ENCODE measurements around the gene AGBL1.

Gene AGBL1

GRCh38 chr15:86541540-86541939, 461.9 kb downstream of the AGBL1 start:
- Mint-ChIP-seq H3K9me3 (peaks cover 4% of the 10 kb centered on the region), H3K27ac (no peak overlapping the region), H3K4me1 (no peaks in the 10 kb centered on the region), H3K4me3 (no peak overlapping the region), H3K36me3 (no peaks in the 10 kb centered on the region)
- no peak for ATAC-seq
- DNase-seq (ENCODE audit: low spot score in 2 of 2), result no peak

- no peak for ATAC-seq
- H3K4me3 Mint-ChIP-seq, result no peak overlapping the region
- DNase-seq (ENCODE audit: low spot score in 2 of 2), result no peak
- H3K9me3 Mint-ChIP-seq, result peaks cover 10% of the 10 kb centered on the region
- H3K36me3 Mint-ChIP-seq, result no peaks in the 10 kb centered on the region
- H3K27ac Mint-ChIP-seq, result no peak overlapping the region
- no peaks in the 10 kb centered on the region for H3K4me1 Mint-ChIP-seq
These were observed 470.4 kb downstream of the AGBL1 start for GRCh38 chr15:86550075-86550474.

GRCh38 chr15:86553108-86553507, 473.4 kb downstream of the AGBL1 start:
- no peak for ATAC-seq
- no peak overlapping the region for H3K27ac Mint-ChIP-seq
- no peak for DNase-seq (ENCODE audit: low spot score in 2 of 2)
- no peaks in the 10 kb centered on the region for H3K36me3 Mint-ChIP-seq
- H3K4me3 Mint-ChIP-seq, result no peak overlapping the region
- H3K9me3 Mint-ChIP-seq, result peaks cover 6% of the 10 kb centered on the region
- H3K4me1 Mint-ChIP-seq, result no peaks in the 10 kb centered on the region

- Mint-ChIP-seq H3K4me1 (no peaks in the 10 kb centered on the region), H3K27ac (no peak overlapping the region), H3K36me3 (no peaks in the 10 kb centered on the region), H3K9me3 (peaks cover 3% of the 10 kb centered on the region), H3K4me3 (no peak overlapping the region)
- ATAC-seq (no peak), DNase-seq (ENCODE audit: low spot score in 2 of 2) (no peak)
These were observed 475.4 kb downstream of the AGBL1 start for GRCh38 chr15:86555098-86555497.

- H3K27ac Mint-ChIP-seq, result no peak overlapping the region
- H3K9me3 Mint-ChIP-seq, result peaks cover 3% of the 10 kb centered on the region
- H3K4me3 Mint-ChIP-seq, result no peak overlapping the region
- no peak for ATAC-seq
- H3K4me1 Mint-ChIP-seq, result no peaks in the 10 kb centered on the region
- no peaks in the 10 kb centered on the region for H3K36me3 Mint-ChIP-seq
- no peak for DNase-seq (ENCODE audit: low spot score in 2 of 2)
These were observed 476.3 kb downstream of the AGBL1 start for GRCh38 chr15:86555939-86556338.

- no peak for DNase-seq (ENCODE audit: low spot score in 2 of 2)
- ATAC-seq, result no peak
These were observed 476.8 kb downstream of the AGBL1 start for GRCh38 chr15:86556396-86557017.

GRCh38 chr15:86557018-86557550, 477.4 kb downstream of the AGBL1 start:
- H3K9me3 Mint-ChIP-seq, result no peaks in the 10 kb centered on the region
- H3K36me3 Mint-ChIP-seq, result no peaks in the 10 kb centered on the region
- ATAC-seq, result no peak
- H3K4me3 Mint-ChIP-seq, result no peak overlapping the region
- no peak overlapping the region for H3K27ac Mint-ChIP-seq
- no peaks in the 10 kb centered on the region for H3K4me1 Mint-ChIP-seq
- DNase-seq (ENCODE audit: low spot score in 2 of 2), result no peak

More at GRCh38 chr15:86556396-86557017, 476.8 kb downstream of the AGBL1 start:
- Mint-ChIP-seq H3K27ac (no peak overlapping the region), H3K4me3 (no peak overlapping the region), H3K4me1 (no peaks in the 10 kb centered on the region), H3K36me3 (no peaks in the 10 kb centered on the region), H3K9me3 (peaks cover 3% of the 10 kb centered on the region)

GRCh38 chr15:86558252-86558651, 478.6 kb downstream of the AGBL1 start:
- Mint-ChIP-seq H3K4me3 (no peak overlapping the region), H3K4me1 (no peaks in the 10 kb centered on the region), H3K9me3 (peaks cover 4% of the 10 kb centered on the region), H3K36me3 (no peaks in the 10 kb centered on the region), H3K27ac (no peak overlapping the region)
- DNase-seq (ENCODE audit: low spot score in 2 of 2) (no peak), ATAC-seq (no peak)

- H3K9me3 Mint-ChIP-seq, result peaks cover 4% of the 10 kb centered on the region
- no peaks in the 10 kb centered on the region for H3K4me1 Mint-ChIP-seq
- no peak overlapping the region for H3K27ac Mint-ChIP-seq
- DNase-seq (ENCODE audit: low spot score in 2 of 2) (no peak), ATAC-seq (no peak)
- no peak overlapping the region for H3K4me3 Mint-ChIP-seq
- no peaks in the 10 kb centered on the region for H3K36me3 Mint-ChIP-seq
These were observed 479.0 kb downstream of the AGBL1 start for GRCh38 chr15:86558686-86559085.

GRCh38 chr15:86568378-86568777, 488.7 kb downstream of the AGBL1 start:
- H3K4me3 Mint-ChIP-seq, result no peak overlapping the region
- ATAC-seq (no peak), DNase-seq (ENCODE audit: low spot score in 2 of 2) (no peak)
- peaks cover 5% of the 10 kb centered on the region for H3K9me3 Mint-ChIP-seq
- H3K27ac Mint-ChIP-seq, result no peak overlapping the region
- peaks cover 4% of the 10 kb centered on the region for H3K4me1 Mint-ChIP-seq
- H3K36me3 Mint-ChIP-seq, result no peaks in the 10 kb centered on the region

GRCh38 chr15:86570738-86571137, 491.1 kb downstream of the AGBL1 start:
- Mint-ChIP-seq H3K4me1 (peaks cover 14% of the 10 kb centered on the region), H3K36me3 (no peaks in the 10 kb centered on the region), H3K9me3 (peaks cover under 1% of the 10 kb centered on the region), H3K4me3 (no peak overlapping the region), H3K27ac (no peak overlapping the region)
- ATAC-seq (no peak), DNase-seq (ENCODE audit: low spot score in 2 of 2) (no peak)

- Mint-ChIP-seq H3K4me3 (no peak overlapping the region), H3K4me1 (peaks cover 14% of the 10 kb centered on the region), H3K36me3 (no peaks in the 10 kb centered on the region), H3K9me3 (peaks cover 8% of the 10 kb centered on the region), H3K27ac (no peak overlapping the region)
- ATAC-seq (no peak), DNase-seq (ENCODE audit: low spot score in 2 of 2) (no peak)
These were observed 492.2 kb downstream of the AGBL1 start for GRCh38 chr15:86571873-86572272.

GRCh38 chr15:86572368-86572841, 492.7 kb downstream of the AGBL1 start:
- H3K36me3 Mint-ChIP-seq, result no peaks in the 10 kb centered on the region
- DNase-seq (ENCODE audit: low spot score in 2 of 2) (no peak), ATAC-seq (no peak)
- no peak overlapping the region for H3K4me3 Mint-ChIP-seq
- H3K27ac Mint-ChIP-seq, result no peak overlapping the region
- H3K4me1 Mint-ChIP-seq, result peaks cover 14% of the 10 kb centered on the region
- peaks cover 8% of the 10 kb centered on the region for H3K9me3 Mint-ChIP-seq

- peaks cover 8% of the 10 kb centered on the region for H3K9me3 Mint-ChIP-seq
- no peak overlapping the region for H3K27ac Mint-ChIP-seq
- H3K4me3 Mint-ChIP-seq, result no peak overlapping the region
- no peaks in the 10 kb centered on the region for H3K36me3 Mint-ChIP-seq
- DNase-seq (ENCODE audit: low spot score in 2 of 2), result no peak
- peaks cover 14% of the 10 kb centered on the region for H3K4me1 Mint-ChIP-seq
- ATAC-seq, result no peak
These were observed 493.8 kb downstream of the AGBL1 start for GRCh38 chr15:86573476-86573875.

- Mint-ChIP-seq H3K9me3 (peaks cover 5% of the 10 kb centered on the region), H3K4me3 (no peak overlapping the region), H3K27ac (no peak overlapping the region), H3K4me1 (peaks cover 5% of the 10 kb centered on the region), H3K36me3 (no peaks in the 10 kb centered on the region)
- DNase-seq (ENCODE audit: low spot score in 2 of 2) (no peak), ATAC-seq (peak; percentile 58)
These were observed 508.7 kb downstream of the AGBL1 start for GRCh38 chr15:86588413-86588812.

GRCh38 chr15:86590461-86590860, 510.8 kb downstream of the AGBL1 start:
- Mint-ChIP-seq H3K36me3 (no peaks in the 10 kb centered on the region), H3K4me3 (no peak overlapping the region), H3K9me3 (peaks cover 5% of the 10 kb centered on the region), H3K4me1 (peaks cover 5% of the 10 kb centered on the region), H3K27ac (no peak overlapping the region)
- no peak for DNase-seq (ENCODE audit: low spot score in 2 of 2)
- no peak for ATAC-seq

All from stimulated activated effector memory CD8-positive, alpha-beta T cell treated with anti-CD3 and anti-CD28 coated beads, Interleukin-12 subunit alpha, Interleukin-12 subunit beta, amount 100 ng/mL, for 72 hours (primary cell).